GM23338 (cell line): Measurements from ENCODE around the gene ZDHHC1. TPM values are rescaled to one million over a fixed set of nuclear protein-coding genes. Genes with fewer than 3 reads are reported as not detected.

ENCODE experiments used
- EZH2 ChIP-seq: fragments of 200-600 bp; sonication (generic); IDR thresholded peaks from one replicate; pipeline ENCODE4 v1.8.0; 2017; ENCODE audit warnings: antibody characterized with exemption, mild to moderate bottlenecking, low read depth; ENCODE audit not compliant: unreplicated experiment
- EZH2phosphoT487 ChIP-seq: fragments of 200-600 bp; sonication (generic); IDR thresholded peaks from one replicate; pipeline ENCODE4 v1.8.1; 2018; ENCODE audit warnings: antibody characterized with exemption; ENCODE audit not compliant: unreplicated experiment
- ZNF114 ChIP-seq: fragments of 250-450 bp; sonication (Bioruptor Pico); IDR thresholded peaks from 2 replicates; pipeline ENCODE4 v1.5.0; 2020; ENCODE audit warnings: mild to moderate bottlenecking, moderate library complexity
- polyA plus RNA-seq: library from polyadenylated mRNA; unstranded; fragments of >200 nt; fragmentation: Nextera tagmentation; extraction: Ambion mirVana; gene quantifications from 2 replicates; pipeline ENCODE4 v1.2.1, GENCODE V29; 2016
- total RNA-seq: library from RNA; depleted of rRNA; stranded (reverse); fragments of >200 nt; shearing (Covaris generic); gene quantifications from 2 replicates; pipeline ENCODE4 v1.2.3, GENCODE V29; 2014
- TF ChIP-seq, protein P1 (sequence below): fragments of 250-450 bp; sonication (Bioruptor Pico); IDR thresholded peaks from 2 replicates; pipeline ENCODE4 v1.5.0; 2020; ENCODE audit warnings: mild to moderate bottlenecking, moderate library complexity
- TF ChIP-seq, protein P2 (sequence below): IDR thresholded peaks from one replicate; pipeline ENCODE4 v1.6.1; 2018; ENCODE audit warnings: antibody characterized with exemption; ENCODE audit not compliant: unreplicated experiment
- TF ChIP-seq, protein P3 (sequence below), 2 experiments: fragments of 200-600 bp in 1 of 2; sonication (generic) in 1 of 2; conservative IDR thresholded peaks; 2 replicates each; pipeline versions ENCODE4 v1.5.1 to v1.6.1; 2016 to 2017; ENCODE audit warnings: antibody characterized with exemption in 2 of 2, low read depth in 2 of 2, mild to moderate bottlenecking in 2 of 2, moderate library complexity in 1 of 2

Gene ZDHHC1
- total and polyA plus RNA-seq, 2 experiments from 2014 or later, result 1.4 to 2.7 TPM

DNA sequence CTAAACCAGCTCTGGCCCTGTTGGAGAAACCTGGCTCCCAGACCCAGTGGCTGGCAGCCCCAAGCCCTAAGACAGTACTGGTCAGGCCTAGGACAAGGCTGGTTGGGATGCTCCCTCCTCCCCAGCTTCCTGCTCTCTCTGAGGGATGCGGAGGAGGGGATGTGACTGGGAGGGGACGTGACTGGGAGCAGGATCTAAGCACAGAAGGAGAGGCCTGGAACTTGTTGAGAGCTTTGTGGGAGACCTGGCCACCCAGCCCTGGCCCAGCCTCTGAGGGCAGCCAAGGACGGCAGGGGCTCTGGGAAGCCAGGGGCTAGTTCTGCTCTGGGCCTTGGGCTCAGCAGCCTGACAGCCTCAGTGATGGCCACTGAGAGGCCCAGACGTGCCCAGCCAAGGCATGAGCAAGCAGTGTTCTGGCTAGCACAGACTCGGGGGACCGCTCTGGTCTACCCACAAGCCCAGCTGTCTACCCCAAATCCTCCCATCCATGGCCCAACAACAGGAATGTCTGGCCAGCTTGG lies 41.9 kb upstream of the ZDHHC1 start (continued):
- TF ChIP-seq, protein P1, sequence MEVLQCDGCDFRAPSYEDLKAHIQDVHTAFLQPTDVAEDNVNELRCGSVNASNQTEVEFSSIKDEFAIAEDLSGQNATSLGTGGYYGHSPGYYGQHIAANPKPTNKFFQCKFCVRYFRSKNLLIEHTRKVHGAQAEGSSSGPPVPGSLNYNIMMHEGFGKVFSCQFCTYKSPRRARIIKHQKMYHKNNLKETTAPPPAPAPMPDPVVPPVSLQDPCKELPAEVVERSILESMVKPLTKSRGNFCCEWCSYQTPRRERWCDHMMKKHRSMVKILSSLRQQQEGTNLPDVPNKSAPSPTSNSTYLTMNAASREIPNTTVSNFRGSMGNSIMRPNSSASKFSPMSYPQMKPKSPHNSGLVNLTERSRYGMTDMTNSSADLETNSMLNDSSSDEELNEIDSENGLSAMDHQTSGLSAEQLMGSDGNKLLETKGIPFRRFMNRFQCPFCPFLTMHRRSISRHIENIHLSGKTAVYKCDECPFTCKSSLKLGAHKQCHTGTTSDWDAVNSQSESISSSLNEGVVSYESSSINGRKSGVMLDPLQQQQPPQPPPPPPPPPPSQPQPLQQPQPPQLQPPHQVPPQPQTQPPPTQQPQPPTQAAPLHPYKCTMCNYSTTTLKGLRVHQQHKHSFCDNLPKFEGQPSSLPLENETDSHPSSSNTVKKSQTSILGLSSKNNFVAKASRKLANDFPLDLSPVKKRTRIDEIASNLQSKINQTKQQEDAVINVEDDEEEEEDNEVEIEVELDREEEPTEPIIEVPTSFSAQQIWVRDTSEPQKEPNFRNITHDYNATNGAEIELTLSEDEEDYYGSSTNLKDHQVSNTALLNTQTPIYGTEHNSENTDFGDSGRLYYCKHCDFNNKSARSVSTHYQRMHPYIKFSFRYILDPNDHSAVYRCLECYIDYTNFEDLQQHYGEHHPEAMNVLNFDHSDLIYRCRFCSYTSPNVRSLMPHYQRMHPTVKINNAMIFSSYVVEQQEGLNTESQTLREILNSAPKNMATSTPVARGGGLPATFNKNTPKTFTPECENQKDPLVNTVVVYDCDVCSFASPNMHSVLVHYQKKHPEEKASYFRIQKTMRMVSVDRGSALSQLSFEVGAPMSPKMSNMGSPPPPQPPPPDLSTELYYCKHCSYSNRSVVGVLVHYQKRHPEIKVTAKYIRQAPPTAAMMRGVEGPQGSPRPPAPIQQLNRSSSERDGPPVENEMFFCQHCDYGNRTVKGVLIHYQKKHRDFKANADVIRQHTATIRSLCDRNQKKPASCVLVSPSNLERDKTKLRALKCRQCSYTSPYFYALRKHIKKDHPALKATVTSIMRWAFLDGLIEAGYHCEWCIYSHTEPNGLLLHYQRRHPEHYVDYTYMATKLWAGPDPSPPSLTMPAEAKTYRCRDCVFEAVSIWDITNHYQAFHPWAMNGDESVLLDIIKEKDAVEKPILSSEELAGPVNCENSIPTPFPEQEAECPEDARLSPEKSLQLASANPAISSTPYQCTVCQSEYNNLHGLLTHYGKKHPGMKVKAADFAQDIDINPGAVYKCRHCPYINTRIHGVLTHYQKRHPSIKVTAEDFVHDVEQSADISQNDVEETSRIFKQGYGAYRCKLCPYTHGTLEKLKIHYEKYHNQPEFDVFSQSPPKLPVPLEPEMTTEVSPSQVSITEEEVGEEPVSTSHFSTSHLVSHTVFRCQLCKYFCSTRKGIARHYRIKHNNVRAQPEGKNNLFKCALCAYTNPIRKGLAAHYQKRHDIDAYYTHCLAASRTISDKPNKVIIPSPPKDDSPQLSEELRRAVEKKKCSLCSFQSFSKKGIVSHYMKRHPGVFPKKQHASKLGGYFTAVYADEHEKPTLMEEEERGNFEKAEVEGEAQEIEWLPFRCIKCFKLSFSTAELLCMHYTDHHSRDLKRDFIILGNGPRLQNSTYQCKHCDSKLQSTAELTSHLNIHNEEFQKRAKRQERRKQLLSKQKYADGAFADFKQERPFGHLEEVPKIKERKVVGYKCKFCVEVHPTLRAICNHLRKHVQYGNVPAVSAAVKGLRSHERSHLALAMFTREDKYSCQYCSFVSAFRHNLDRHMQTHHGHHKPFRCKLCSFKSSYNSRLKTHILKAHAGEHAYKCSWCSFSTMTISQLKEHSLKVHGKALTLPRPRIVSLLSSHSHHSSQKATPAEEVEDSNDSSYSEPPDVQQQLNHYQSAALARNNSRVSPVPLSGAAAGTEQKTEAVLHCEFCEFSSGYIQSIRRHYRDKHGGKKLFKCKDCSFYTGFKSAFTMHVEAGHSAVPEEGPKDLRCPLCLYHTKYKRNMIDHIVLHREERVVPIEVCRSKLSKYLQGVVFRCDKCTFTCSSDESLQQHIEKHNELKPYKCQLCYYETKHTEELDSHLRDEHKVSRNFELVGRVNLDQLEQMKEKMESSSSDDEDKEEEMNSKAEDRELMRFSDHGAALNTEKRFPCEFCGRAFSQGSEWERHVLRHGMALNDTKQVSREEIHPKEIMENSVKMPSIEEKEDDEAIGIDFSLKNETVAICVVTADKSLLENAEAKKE, result no peak
- TF ChIP-seq ZNF114 (CRISPR knock-in tag), result no peak
- TF ChIP-seq, protein P2, sequence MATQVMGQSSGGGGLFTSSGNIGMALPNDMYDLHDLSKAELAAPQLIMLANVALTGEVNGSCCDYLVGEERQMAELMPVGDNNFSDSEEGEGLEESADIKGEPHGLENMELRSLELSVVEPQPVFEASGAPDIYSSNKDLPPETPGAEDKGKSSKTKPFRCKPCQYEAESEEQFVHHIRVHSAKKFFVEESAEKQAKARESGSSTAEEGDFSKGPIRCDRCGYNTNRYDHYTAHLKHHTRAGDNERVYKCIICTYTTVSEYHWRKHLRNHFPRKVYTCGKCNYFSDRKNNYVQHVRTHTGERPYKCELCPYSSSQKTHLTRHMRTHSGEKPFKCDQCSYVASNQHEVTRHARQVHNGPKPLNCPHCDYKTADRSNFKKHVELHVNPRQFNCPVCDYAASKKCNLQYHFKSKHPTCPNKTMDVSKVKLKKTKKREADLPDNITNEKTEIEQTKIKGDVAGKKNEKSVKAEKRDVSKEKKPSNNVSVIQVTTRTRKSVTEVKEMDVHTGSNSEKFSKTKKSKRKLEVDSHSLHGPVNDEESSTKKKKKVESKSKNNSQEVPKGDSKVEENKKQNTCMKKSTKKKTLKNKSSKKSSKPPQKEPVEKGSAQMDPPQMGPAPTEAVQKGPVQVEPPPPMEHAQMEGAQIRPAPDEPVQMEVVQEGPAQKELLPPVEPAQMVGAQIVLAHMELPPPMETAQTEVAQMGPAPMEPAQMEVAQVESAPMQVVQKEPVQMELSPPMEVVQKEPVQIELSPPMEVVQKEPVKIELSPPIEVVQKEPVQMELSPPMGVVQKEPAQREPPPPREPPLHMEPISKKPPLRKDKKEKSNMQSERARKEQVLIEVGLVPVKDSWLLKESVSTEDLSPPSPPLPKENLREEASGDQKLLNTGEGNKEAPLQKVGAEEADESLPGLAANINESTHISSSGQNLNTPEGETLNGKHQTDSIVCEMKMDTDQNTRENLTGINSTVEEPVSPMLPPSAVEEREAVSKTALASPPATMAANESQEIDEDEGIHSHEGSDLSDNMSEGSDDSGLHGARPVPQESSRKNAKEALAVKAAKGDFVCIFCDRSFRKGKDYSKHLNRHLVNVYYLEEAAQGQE, result no peak
- no peak for TF ChIP-seq EZH2
- TF ChIP-seq EZH2phosphoT487, result no peak
- TF ChIP-seq, protein P3, sequence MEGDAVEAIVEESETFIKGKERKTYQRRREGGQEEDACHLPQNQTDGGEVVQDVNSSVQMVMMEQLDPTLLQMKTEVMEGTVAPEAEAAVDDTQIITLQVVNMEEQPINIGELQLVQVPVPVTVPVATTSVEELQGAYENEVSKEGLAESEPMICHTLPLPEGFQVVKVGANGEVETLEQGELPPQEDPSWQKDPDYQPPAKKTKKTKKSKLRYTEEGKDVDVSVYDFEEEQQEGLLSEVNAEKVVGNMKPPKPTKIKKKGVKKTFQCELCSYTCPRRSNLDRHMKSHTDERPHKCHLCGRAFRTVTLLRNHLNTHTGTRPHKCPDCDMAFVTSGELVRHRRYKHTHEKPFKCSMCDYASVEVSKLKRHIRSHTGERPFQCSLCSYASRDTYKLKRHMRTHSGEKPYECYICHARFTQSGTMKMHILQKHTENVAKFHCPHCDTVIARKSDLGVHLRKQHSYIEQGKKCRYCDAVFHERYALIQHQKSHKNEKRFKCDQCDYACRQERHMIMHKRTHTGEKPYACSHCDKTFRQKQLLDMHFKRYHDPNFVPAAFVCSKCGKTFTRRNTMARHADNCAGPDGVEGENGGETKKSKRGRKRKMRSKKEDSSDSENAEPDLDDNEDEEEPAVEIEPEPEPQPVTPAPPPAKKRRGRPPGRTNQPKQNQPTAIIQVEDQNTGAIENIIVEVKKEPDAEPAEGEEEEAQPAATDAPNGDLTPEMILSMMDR (conservative IDR thresholded peaks at IDR 0.05; ENCODE audit: low read depth in 2 of 2), result no peak
